ENCODE results near the gene ODC1.

The ODC1 gene

GRCh38 chr2:10423400-10423774 lies 24.7 kb downstream of the ODC1 start:
- TF ChIP-seq FOXA1 (IDR thresholded peaks at IDR 0.05), result no peak
- TF ChIP-seq BHLHE40 (IDR thresholded peaks at IDR 0.05; ENCODE audit: borderline replicate concordance), result no peak
- TF ChIP-seq FOXM1 (IDR thresholded peaks at IDR 0.05; ENCODE audit: borderline replicate concordance), result no peak
- no peak for TF ChIP-seq FOXK2 (IDR thresholded peaks at IDR 0.05)
- TF ChIP-seq SP1 (IDR thresholded peaks at IDR 0.05), result no peak
- no peak for TF ChIP-seq PKNOX1 (IDR thresholded peaks at IDR 0.05)
- TF ChIP-seq ELF4 (IDR thresholded peaks at IDR 0.05), result no peak
- TF ChIP-seq TARDBP (IDR thresholded peaks at IDR 0.05), result no peak
- no peak for TF ChIP-seq CTBP1 (IDR thresholded peaks at IDR 0.05; ENCODE audit: borderline replicate concordance)
- TF ChIP-seq ZNF384 (IDR thresholded peaks at IDR 0.05), result no peak
- no peak for TF ChIP-seq HDGF (IDR thresholded peaks at IDR 0.05; ENCODE audit: borderline replicate concordance)
- TF ChIP-seq L3MBTL2 (conservative IDR thresholded peaks at IDR 0.05), result no peak
- no peak for TF ChIP-seq SUZ12 (IDR thresholded peaks at IDR 0.05)
- no peak for TF ChIP-seq NFRKB (IDR thresholded peaks at IDR 0.05)
- TF ChIP-seq ARNT (IDR thresholded peaks at IDR 0.05), result no peak
- no peak for TF ChIP-seq LEF1 (IDR thresholded peaks at IDR 0.05; ENCODE audit: borderline replicate concordance)
- POLR2A ChIA-PET, result no interaction called here
- DNase-seq (ENCODE audit: extremely low spot score), result no peak
- CTCF ChIA-PET, result no interaction called here

- TF ChIP-seq BHLHE40 (IDR thresholded peaks at IDR 0.05; ENCODE audit: borderline replicate concordance) (no peak), L3MBTL2 (conservative IDR thresholded peaks at IDR 0.05) (no peak), ELF4 (IDR thresholded peaks at IDR 0.05) (no peak), SUZ12 (IDR thresholded peaks at IDR 0.05) (no peak), FOXK2 (IDR thresholded peaks at IDR 0.05) (no peak), FOXM1 (IDR thresholded peaks at IDR 0.05; ENCODE audit: borderline replicate concordance) (no peak), NFRKB (IDR thresholded peaks at IDR 0.05) (no peak), SP1 (IDR thresholded peaks at IDR 0.05) (no peak), CTBP1 (IDR thresholded peaks at IDR 0.05; ENCODE audit: borderline replicate concordance) (no peak), FOXA1 (IDR thresholded peaks at IDR 0.05) (no peak), PKNOX1 (IDR thresholded peaks at IDR 0.05) (no peak), TARDBP (IDR thresholded peaks at IDR 0.05) (no peak), ZNF384 (IDR thresholded peaks at IDR 0.05) (no peak), ARNT (IDR thresholded peaks at IDR 0.05) (no peak), LEF1 (IDR thresholded peaks at IDR 0.05; ENCODE audit: borderline replicate concordance) (no peak), HDGF (IDR thresholded peaks at IDR 0.05; ENCODE audit: borderline replicate concordance) (no peak)
- ChIA-PET CTCF (interaction anchor here (1.3 kb wide), 1 partner anchor 12 kb away, joined by 3 read pairs; no protein-coding TSS in a partner anchor), POLR2A (no interaction called here)
- DNase-seq (ENCODE audit: extremely low spot score), result no peak
Observed at GRCh38 chr2:10422732-10423399, 25.3 kb downstream of the ODC1 start.

- no peak for DNase-seq (ENCODE audit: extremely low spot score)
- ChIA-PET CTCF (interaction anchor here (1.3 kb wide), 1 partner anchor 12 kb away, joined by 3 read pairs; no protein-coding TSS in a partner anchor), POLR2A (no interaction called here)
- TF ChIP-seq CTBP1 (IDR thresholded peaks at IDR 0.05; ENCODE audit: borderline replicate concordance), result no peak
- no peak for TF ChIP-seq ZNF384 (IDR thresholded peaks at IDR 0.05)
- no peak for TF ChIP-seq LEF1 (IDR thresholded peaks at IDR 0.05; ENCODE audit: borderline replicate concordance)
- no peak for TF ChIP-seq NFRKB (IDR thresholded peaks at IDR 0.05)
- no peak for TF ChIP-seq SP1 (IDR thresholded peaks at IDR 0.05)
- TF ChIP-seq SUZ12 (IDR thresholded peaks at IDR 0.05), result no peak
- no peak for TF ChIP-seq ELF4 (IDR thresholded peaks at IDR 0.05)
- TF ChIP-seq PKNOX1 (IDR thresholded peaks at IDR 0.05), result no peak
- no peak for TF ChIP-seq FOXM1 (IDR thresholded peaks at IDR 0.05; ENCODE audit: borderline replicate concordance)
- no peak for TF ChIP-seq BHLHE40 (IDR thresholded peaks at IDR 0.05; ENCODE audit: borderline replicate concordance)
Observed at GRCh38 chr2:10422251-10422650, 25.9 kb downstream of the ODC1 start.

- CTCF ChIA-PET, result interaction anchor here (3.2 kb wide), 1 partner anchor 11 kb away, joined by 17 read pairs; no protein-coding TSS in a partner anchor
- no peak for DNase-seq (ENCODE audit: extremely low spot score)
- TF ChIP-seq ZNF384 (IDR thresholded peaks at IDR 0.05) (no peak), HDGF (IDR thresholded peaks at IDR 0.05; ENCODE audit: borderline replicate concordance) (no peak), LEF1 (IDR thresholded peaks at IDR 0.05; ENCODE audit: borderline replicate concordance) (no peak), NFRKB (IDR thresholded peaks at IDR 0.05) (no peak), BHLHE40 (IDR thresholded peaks at IDR 0.05; ENCODE audit: borderline replicate concordance) (no peak), FOXK2 (IDR thresholded peaks at IDR 0.05) (no peak), FOXA1 (IDR thresholded peaks at IDR 0.05) (no peak), SUZ12 (IDR thresholded peaks at IDR 0.05) (no peak), PKNOX1 (IDR thresholded peaks at IDR 0.05) (no peak)
- POLR2A ChIA-PET, result no interaction called here
Observed at GRCh38 chr2:10419553-10420257, 28.4 kb downstream of the ODC1 start.

Measured in HEK293T (cell line).